Prostate gland (tissue), 2 donors: ENCODE measurements around the gene SESN1. TPM values are rescaled to one million over a fixed set of nuclear protein-coding genes. Genes with fewer than 3 reads are reported as not detected.
"Not testable (repeated sequence)": the region's sequence is repeated elsewhere in the genome, so short reads cannot be mapped to it uniquely, and the experiment has no call there.

Experiments
- DNase-seq: peaks from one replicate; pipeline ENCODE4 v3.0.0-alpha.2; 2019; ENCODE audit warnings: low spot score
- H3K27ac ChIP-seq, 2 donors: fragments of 200-600 bp; sonication (generic); 2 replicates each; pipeline ENCODE4 v1.5.1; 2017 to 2019
- H3K27me3 ChIP-seq: fragments of 200-600 bp; sonication (generic); replicated peaks from 2 replicates; pipeline ENCODE4 v1.5.1; 2019; ENCODE audit not compliant: insufficient read depth
- H3K36me3 ChIP-seq, 2 donors: fragments of 200-600 bp; sonication (generic); 1 replicate in 1 of 2; 2 replicates in 1 of 2; pipeline versions ENCODE4 v1.5.1 to v1.8.1; 2017 to 2019
- H3K4me1 ChIP-seq: fragments of 200-600 bp; sonication (generic); replicated peaks from 2 replicates; pipeline ENCODE4 v1.5.1; 2019
- H3K4me3 ChIP-seq, 2 donors: fragments of 200-600 bp; sonication (generic); 2 replicates each; pipeline ENCODE4 v1.5.1; 2017 to 2019
- H3K9me3 ChIP-seq: fragments of 200-600 bp; sonication (generic); 2 replicates; pipeline ENCODE4 v1.5.1; 2017
- POLR2A ChIP-seq: fragments of 450-650 bp; IDR thresholded peaks from one replicate; pipeline ENCODE4 v1.6.1; 2016; ENCODE audit warnings: antibody characterized with exemption, mild to moderate bottlenecking
- POLR2AphosphoS5 ChIP-seq: sonication (generic); formaldehyde crosslinking; IDR thresholded peaks from one replicate; pipeline ENCODE4 v1.6.1; 2017; ENCODE audit warnings: antibody characterized with exemption
- WGBS: methylation state at CpG from one replicate; pipeline ENCODE4 v1.1.5; 2018; 5-methylcytosine and 5-hydroxymethylcytosine counted together
- intact Hi-C: fragments of 100-400 bp; cut with DNase I; formaldehyde crosslinking; loops from one replicate; pipeline ENCODE4 v1.14.2; 2022
- total RNA-seq, 2 donors: library from RNA; depleted of rRNA; stranded (reverse); fragments of >200 nt; gene quantifications; one replicate each; pipeline ENCODE4 v1.1.0, GENCODE V29; 2016
- TF ChIP-seq, protein P1 (sequence below), 4 experiments: fragments of 200-600 bp in 2 of 4; fragments of 450-650 bp in 2 of 4; sonication (generic) in 2 of 4; IDR thresholded peaks; 1 replicate in 3 of 4; 2 replicates in 1 of 4; pipeline ENCODE4 v1.5.1; 2016 to 2019; ENCODE audit warnings: antibody characterized with exemption in 4 of 4, mild to moderate bottlenecking in 2 of 4, moderate library complexity in 2 of 4

The SESN1 gene
- total RNA-seq, 2 donors from 2014 or later, result 92.2 to 140 TPM

- no peaks in the 10 kb centered on the region for H3K9me3 ChIP-seq
- no peak overlapping the region for H3K4me3 ChIP-seq
- intact Hi-C loops, result no loop called here
- no peaks in the 10 kb centered on the region for H3K27me3 ChIP-seq
- no peak for DNase-seq
- TF ChIP-seq, protein P1, sequence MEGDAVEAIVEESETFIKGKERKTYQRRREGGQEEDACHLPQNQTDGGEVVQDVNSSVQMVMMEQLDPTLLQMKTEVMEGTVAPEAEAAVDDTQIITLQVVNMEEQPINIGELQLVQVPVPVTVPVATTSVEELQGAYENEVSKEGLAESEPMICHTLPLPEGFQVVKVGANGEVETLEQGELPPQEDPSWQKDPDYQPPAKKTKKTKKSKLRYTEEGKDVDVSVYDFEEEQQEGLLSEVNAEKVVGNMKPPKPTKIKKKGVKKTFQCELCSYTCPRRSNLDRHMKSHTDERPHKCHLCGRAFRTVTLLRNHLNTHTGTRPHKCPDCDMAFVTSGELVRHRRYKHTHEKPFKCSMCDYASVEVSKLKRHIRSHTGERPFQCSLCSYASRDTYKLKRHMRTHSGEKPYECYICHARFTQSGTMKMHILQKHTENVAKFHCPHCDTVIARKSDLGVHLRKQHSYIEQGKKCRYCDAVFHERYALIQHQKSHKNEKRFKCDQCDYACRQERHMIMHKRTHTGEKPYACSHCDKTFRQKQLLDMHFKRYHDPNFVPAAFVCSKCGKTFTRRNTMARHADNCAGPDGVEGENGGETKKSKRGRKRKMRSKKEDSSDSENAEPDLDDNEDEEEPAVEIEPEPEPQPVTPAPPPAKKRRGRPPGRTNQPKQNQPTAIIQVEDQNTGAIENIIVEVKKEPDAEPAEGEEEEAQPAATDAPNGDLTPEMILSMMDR (IDR thresholded peaks at IDR 0.05), result no peak
- TF ChIP-seq POLR2AphosphoS5 (no peak), POLR2A (no peak)
- no peaks in the 10 kb centered on the region for H3K4me1 ChIP-seq
- no peak overlapping the region for H3K27ac ChIP-seq
- WGBS, result 53% methylated on average over 5 of the region's 5 CpGs
- H3K36me3 ChIP-seq, result no peaks in the 10 kb centered on the region
Observed at GRCh38 chr6:109087661-109088264, 6.9 kb downstream of the SESN1 start.

- H3K27ac ChIP-seq, H3K9me3 ChIP-seq, H3K4me3 ChIP-seq, H3K27me3 ChIP-seq, intact Hi-C loops, H3K4me1 ChIP-seq, DNase-seq, H3K36me3 ChIP-seq: not testable (repeated sequence)
- WGBS, result 90% methylated on average over 8 of the region's 8 CpGs
Observed at GRCh38 chr6:109084146-109084545, 10.5 kb downstream of the SESN1 start.

DNA sequence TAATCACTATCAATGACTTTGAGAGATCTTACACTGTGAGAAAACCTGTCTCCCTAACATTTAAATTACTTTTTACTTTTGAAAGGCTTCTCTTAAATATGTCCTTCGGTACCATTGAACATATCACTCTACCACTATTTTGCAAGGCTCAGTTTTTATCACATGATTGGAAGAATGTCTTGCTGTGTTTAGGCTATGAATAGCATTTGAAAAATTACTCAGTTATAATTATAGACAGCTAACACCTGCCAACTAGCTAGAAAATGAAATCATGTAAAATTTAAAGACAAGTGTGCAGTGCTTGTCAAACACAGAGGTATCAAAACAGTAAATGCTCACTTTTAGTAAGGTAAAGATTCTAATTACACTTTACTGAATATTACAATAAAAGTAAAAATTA, 11.0 kb downstream of the SESN1 start:
- no peak overlapping the region for H3K27ac ChIP-seq
- H3K4me3 ChIP-seq, result no peak overlapping the region
- intact Hi-C loops, result no loop called here
- TF ChIP-seq POLR2AphosphoS5 (no peak), POLR2A (no peak)
- TF ChIP-seq, protein P1 (IDR thresholded peaks at IDR 0.05), result no peak
- no peaks in the 10 kb centered on the region for H3K4me1 ChIP-seq
- WGBS, result 89% methylated on average over 1 of the region's 1 CpG
- no peaks in the 10 kb centered on the region for H3K9me3 ChIP-seq
- no peaks in the 10 kb centered on the region for H3K36me3 ChIP-seq
- DNase-seq, result no peak
- H3K27me3 ChIP-seq, result no peaks in the 10 kb centered on the region

DNA sequence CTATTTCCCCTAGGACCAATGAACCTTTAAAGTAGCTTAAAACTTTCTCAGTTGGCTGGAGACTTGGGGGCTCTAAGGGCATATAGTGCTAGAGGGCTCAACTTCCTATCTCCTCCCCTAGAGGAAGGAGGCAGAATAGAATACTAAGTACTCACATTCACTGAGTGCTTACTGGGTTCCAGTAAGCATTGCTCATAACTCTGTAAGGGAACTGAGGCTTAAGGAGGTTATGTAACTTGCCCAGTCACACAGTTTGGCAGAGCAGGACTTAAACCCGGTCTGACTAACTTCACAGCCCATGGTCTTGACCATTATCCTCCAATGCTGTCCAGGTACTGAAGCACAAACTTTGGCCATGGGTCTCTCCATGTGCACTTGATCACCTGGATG, 12.5 kb downstream of the SESN1 start:
- H3K27me3 ChIP-seq, result no peaks in the 10 kb centered on the region
- no peaks in the 10 kb centered on the region for H3K9me3 ChIP-seq
- TF ChIP-seq POLR2AphosphoS5 (no peak), POLR2A (no peak)
- TF ChIP-seq, protein P1 (IDR thresholded peaks at IDR 0.05), result no peak
- H3K4me3 ChIP-seq, result no peak overlapping the region
- intact Hi-C loops, result no loop called here
- no peak for DNase-seq
- WGBS, result 87% methylated on average over 1 of the region's 1 CpG
- H3K36me3 ChIP-seq, result no peaks in the 10 kb centered on the region
- H3K4me1 ChIP-seq, result no peaks in the 10 kb centered on the region
- H3K27ac ChIP-seq, result no peak overlapping the region

DNA sequence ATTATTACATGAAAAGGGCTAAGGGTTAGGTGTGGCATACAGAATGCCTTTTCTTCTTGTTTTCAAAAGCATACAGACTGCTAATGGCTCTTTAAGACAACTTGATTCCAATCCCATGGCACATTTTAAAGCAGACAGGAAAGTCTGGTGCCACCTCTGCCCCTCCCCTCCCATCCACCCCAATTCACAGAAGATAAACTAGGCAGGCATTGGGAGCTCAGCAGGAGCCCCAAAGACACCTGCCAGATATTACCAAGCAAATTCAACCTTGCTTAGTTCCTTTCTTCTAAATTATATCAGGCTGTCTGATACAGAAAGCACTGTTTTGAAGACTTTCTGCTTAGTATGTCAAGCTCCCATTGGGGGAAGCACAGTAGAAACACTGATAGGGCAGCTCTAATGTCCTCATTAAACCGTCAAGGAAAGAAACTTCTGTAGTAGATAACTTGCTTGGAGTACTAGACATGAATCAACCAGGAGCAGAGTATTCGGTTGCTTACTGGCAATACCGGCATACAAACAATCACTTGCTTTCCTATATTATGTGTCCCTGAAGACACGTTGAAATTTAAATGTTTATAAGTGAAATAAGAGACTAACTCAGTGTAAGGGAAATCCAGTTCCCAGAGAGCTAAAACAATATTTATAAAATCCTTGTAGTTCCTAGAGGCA, 13.0 kb downstream of the SESN1 start:
- DNase-seq, result no peak
- Histone ChIP-seq H3K4me1 (no peaks in the 10 kb centered on the region), H3K27ac (no peak overlapping the region), H3K27me3 (no peaks in the 10 kb centered on the region), H3K4me3 (no peak overlapping the region), H3K9me3 (no peaks in the 10 kb centered on the region), H3K36me3 (no peaks in the 10 kb centered on the region)
- TF ChIP-seq POLR2AphosphoS5 (no peak), POLR2A (no peak)
- TF ChIP-seq, protein P1 (IDR thresholded peaks at IDR 0.05), result no peak
- 55% methylated on average over 4 of the region's 4 CpGs for WGBS
- intact Hi-C loops, result no loop called here
